Loucy (cell line): Measurements from ENCODE around the gene AADACL4.

ENCODE experiments used
- H2AFZ ChIP-seq: fragments of 200-600 bp; sonication (generic); 2 replicates; pipeline ENCODE4 v1.6.0; 2016; ENCODE audit warnings: antibody characterized with exemption, mild to moderate bottlenecking, low read length, moderate library complexity
- H3F3A ChIP-seq: fragments of 200-600 bp; 2 replicates; pipeline ENCODE4 v1.6.0; 2016; ENCODE audit warnings: antibody characterized with exemption, low read depth, mild to moderate bottlenecking
- H3K27me3 ChIP-seq: fragments of 200-600 bp; sonication (generic); 2 replicates; pipeline ENCODE4 v1.6.1; 2014; ENCODE audit warnings: low read length, mild to moderate bottlenecking; ENCODE audit not compliant: insufficient read depth, poor library complexity, severe bottlenecking
- H3K36me3 ChIP-seq: fragments of 200-600 bp; sonication (generic); 2 replicates; pipeline ENCODE4 v1.6.1; 2016; ENCODE audit warnings: low read length; ENCODE audit not compliant: insufficient read depth
- H3K4me1 ChIP-seq: fragments of 200-600 bp; sonication (generic); 2 replicates; pipeline ENCODE4 v1.5.1; 2014; ENCODE audit warnings: low read length, mild to moderate bottlenecking; ENCODE audit not compliant: insufficient read depth, poor library complexity, severe bottlenecking
- H3K4me2 ChIP-seq: fragments of 200-600 bp; sonication (generic); 2 replicates; pipeline ENCODE4 v1.6.0; 2014; ENCODE audit warnings: antibody characterized with exemption, low read length, low read depth, mild to moderate bottlenecking; ENCODE audit not compliant: poor library complexity, severe bottlenecking
- H3K4me3 ChIP-seq: fragments of 200-600 bp; sonication (generic); 2 replicates; pipeline ENCODE4 v1.5.1; 2014; ENCODE audit warnings: low read length, mild to moderate bottlenecking, mixed read lengths; ENCODE audit not compliant: poor library complexity, severe bottlenecking
- H3K79me2 ChIP-seq: fragments of 200-600 bp; sonication (generic); 2 replicates; pipeline ENCODE4 v1.6.1; 2014; ENCODE audit warnings: low read length; ENCODE audit not compliant: insufficient read depth
- H3K9ac ChIP-seq: fragments of 200-600 bp; sonication (generic); 2 replicates; pipeline ENCODE4 v1.6.0; 2014; ENCODE audit warnings: mild to moderate bottlenecking, low read depth, low read length, moderate library complexity; ENCODE audit not compliant: poor library complexity, severe bottlenecking
- H3K9me2 ChIP-seq: fragments of 200-600 bp; sonication (generic); replicated peaks from 2 replicates; pipeline ENCODE4 v1.6.1; 2016; ENCODE audit warnings: low read depth, low read length, mixed read lengths
- H3K9me3 ChIP-seq: fragments of 200-600 bp; sonication (generic); 2 replicates; pipeline ENCODE4 v1.6.1; 2014; ENCODE audit warnings: mild to moderate bottlenecking, antibody characterized with exemption, low read length, low read depth; ENCODE audit not compliant: insufficient read depth
- H4K20me1 ChIP-seq: fragments of 200-600 bp; sonication (generic); 2 replicates; pipeline ENCODE4 v1.6.0; 2014; ENCODE audit warnings: antibody characterized with exemption, low read length, mild to moderate bottlenecking; ENCODE audit not compliant: insufficient read depth, poor library complexity, severe bottlenecking
- EZH2phosphoT487 ChIP-seq: fragments of 200-600 bp; IDR thresholded peaks from 2 replicates; pipeline ENCODE4 v1.6.1; 2018; ENCODE audit warnings: antibody characterized with exemption, mild to moderate bottlenecking, moderate library complexity, borderline replicate concordance
- TF ChIP-seq, protein P1 (sequence below): fragments of 200-600 bp; sonication (generic); conservative IDR thresholded peaks from 2 replicates; pipeline ENCODE4 v1.5.1; 2014; ENCODE audit warnings: mild to moderate bottlenecking, antibody characterized with exemption, low read length

Gene AADACL4

GRCh38 chr1:12610305-12610935, 33.5 kb upstream of the AADACL4 start:
- Histone ChIP-seq H3K9me3 (no peaks in the 10 kb centered on the region), H3K4me3 (no peak overlapping the region), H3K36me3 (no peaks in the 10 kb centered on the region), H3K9ac (no peak overlapping the region), H3K4me1 (peaks cover 23% of the 10 kb centered on the region), H2AFZ (no peak overlapping the region), H3K79me2 (peaks cover 34% of the 10 kb centered on the region; the same call in 1 of the 2 replicates), H3F3A (no peaks in the 10 kb centered on the region), H3K27me3 (no peaks in the 10 kb centered on the region), H4K20me1 (no peaks in the 10 kb centered on the region), H3K4me2 (no peak overlapping the region), H3K9me2 (no peaks in the 10 kb centered on the region)
- no peak for TF ChIP-seq EZH2phosphoT487
- TF ChIP-seq, protein P1, sequence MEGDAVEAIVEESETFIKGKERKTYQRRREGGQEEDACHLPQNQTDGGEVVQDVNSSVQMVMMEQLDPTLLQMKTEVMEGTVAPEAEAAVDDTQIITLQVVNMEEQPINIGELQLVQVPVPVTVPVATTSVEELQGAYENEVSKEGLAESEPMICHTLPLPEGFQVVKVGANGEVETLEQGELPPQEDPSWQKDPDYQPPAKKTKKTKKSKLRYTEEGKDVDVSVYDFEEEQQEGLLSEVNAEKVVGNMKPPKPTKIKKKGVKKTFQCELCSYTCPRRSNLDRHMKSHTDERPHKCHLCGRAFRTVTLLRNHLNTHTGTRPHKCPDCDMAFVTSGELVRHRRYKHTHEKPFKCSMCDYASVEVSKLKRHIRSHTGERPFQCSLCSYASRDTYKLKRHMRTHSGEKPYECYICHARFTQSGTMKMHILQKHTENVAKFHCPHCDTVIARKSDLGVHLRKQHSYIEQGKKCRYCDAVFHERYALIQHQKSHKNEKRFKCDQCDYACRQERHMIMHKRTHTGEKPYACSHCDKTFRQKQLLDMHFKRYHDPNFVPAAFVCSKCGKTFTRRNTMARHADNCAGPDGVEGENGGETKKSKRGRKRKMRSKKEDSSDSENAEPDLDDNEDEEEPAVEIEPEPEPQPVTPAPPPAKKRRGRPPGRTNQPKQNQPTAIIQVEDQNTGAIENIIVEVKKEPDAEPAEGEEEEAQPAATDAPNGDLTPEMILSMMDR: no peak

DNA sequence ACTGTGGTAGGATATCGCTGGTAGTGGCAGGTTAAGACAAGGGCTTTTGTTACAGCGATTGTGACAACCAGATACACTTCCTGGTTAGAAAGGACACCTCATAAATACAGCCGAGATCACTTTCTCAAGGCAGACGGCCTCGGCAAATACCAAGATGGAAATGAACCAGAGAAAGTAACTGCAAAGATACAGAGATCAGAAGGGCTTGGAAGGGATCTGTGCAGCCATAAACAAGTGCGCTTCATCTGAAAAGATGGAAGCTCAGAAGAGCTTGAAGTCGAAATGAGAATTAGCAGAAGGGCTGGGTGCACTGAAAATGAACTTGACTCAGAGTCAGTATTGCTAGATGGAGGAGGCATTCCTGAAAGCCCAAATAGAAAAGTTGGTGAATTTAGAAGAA, 32.9 kb upstream of the AADACL4 start:
- Histone ChIP-seq H3K4me3 (no peak overlapping the region), H3K9ac (no peak overlapping the region), H2AFZ (no peak overlapping the region), H3K9me2 (no peaks in the 10 kb centered on the region), H3K36me3 (no peaks in the 10 kb centered on the region), H3F3A (no peaks in the 10 kb centered on the region), H3K27me3 (no peaks in the 10 kb centered on the region), H3K4me1 (peaks cover 28% of the 10 kb centered on the region), H4K20me1 (no peaks in the 10 kb centered on the region), H3K9me3 (no peaks in the 10 kb centered on the region), H3K79me2 (peaks cover 39% of the 10 kb centered on the region), H3K4me2 (no peak overlapping the region)
- TF ChIP-seq EZH2phosphoT487: no peak
- TF ChIP-seq, protein P1: no peak

- H3F3A ChIP-seq: no peaks in the 10 kb centered on the region
- H3K9ac ChIP-seq: no peak overlapping the region
- TF ChIP-seq, protein P1: no peak
- no peak for TF ChIP-seq EZH2phosphoT487
- peak overlapping the region; percentile 41 for H3K4me3 ChIP-seq
- H3K4me1 ChIP-seq: peaks cover 40% of the 10 kb centered on the region
- no peaks in the 10 kb centered on the region for H3K9me2 ChIP-seq
- H2AFZ ChIP-seq: no peak overlapping the region
- H3K79me2 ChIP-seq: peaks cover 56% of the 10 kb centered on the region
- peak overlapping the region; percentile 90 for H3K4me2 ChIP-seq
- no peaks in the 10 kb centered on the region for H3K27me3 ChIP-seq
- no peaks in the 10 kb centered on the region for H3K9me3 ChIP-seq
- H4K20me1 ChIP-seq: no peaks in the 10 kb centered on the region
- no peaks in the 10 kb centered on the region for H3K36me3 ChIP-seq
Measured at GRCh38 chr1:12613180-12613579, 30.7 kb upstream of the AADACL4 start.
